Measurements from ENCODE around the gene EEIG2. TPM values are rescaled to one million over a fixed set of nuclear protein-coding genes. Genes with fewer than 3 reads are reported as not detected.

EEIG2 gene
- total RNA-seq, 1 experiment from 2014 or later = 9.5 TPM

- no peak for DNase-seq (ENCODE audit: low read depth)
- in situ Hi-C loops (cut with HindIII; ENCODE audit: low pct_unique_long_range_greater_than_20kb, low sequenced_read_pairs) = no loop called here
Observed at GRCh38 chr1:108605633-108606032, 45.7 kb downstream of the EEIG2 start.

GRCh38 chr1:108606478-108606877 lies 46.6 kb downstream of the EEIG2 start:
- DNase-seq (ENCODE audit: low read depth) = no peak
- in situ Hi-C loops (cut with HindIII; ENCODE audit: low pct_unique_long_range_greater_than_20kb, low sequenced_read_pairs) = no loop called here

- no peak for DNase-seq (ENCODE audit: low read depth)
- in situ Hi-C loops (cut with HindIII; ENCODE audit: low pct_unique_long_range_greater_than_20kb, low sequenced_read_pairs) = no loop called here
Observed at GRCh38 chr1:108609483-108610049, 49.7 kb downstream of the EEIG2 start.

Other genes starting within 250 kb of the EEIG2 start
- not detected in 2 replicates for gene NBPF6, start 109.8 kb upstream of the EEIG2 start, total RNA-seq (2014; rRNA removed; shearing (Covaris generic); ENCODE audit: low replicate concordance)
- 0.17 TPM in 1 of 2 replicates, not detected in the other for gene HENMT1, start 101.0 kb downstream of the EEIG2 start, total RNA-seq (2014; rRNA removed; shearing (Covaris generic); ENCODE audit: low replicate concordance)
- 4.7 and 7.8 TPM in 2 replicates for gene PRPF38B, start 132.2 kb downstream of the EEIG2 start, total RNA-seq (2014; rRNA removed; shearing (Covaris generic); ENCODE audit: low replicate concordance)
- not detected in 2 replicates for gene FNDC7, start 152.8 kb downstream of the EEIG2 start, total RNA-seq (2014; rRNA removed; shearing (Covaris generic); ENCODE audit: low replicate concordance)
- 6.4 and 7.3 TPM in 2 replicates for gene STXBP3, start 186.6 kb downstream of the EEIG2 start, total RNA-seq (2014; rRNA removed; shearing (Covaris generic); ENCODE audit: low replicate concordance)